HepG2 (cell line): ENCODE results near the gene RGS19. TPM values are rescaled to one million over a fixed set of nuclear protein-coding genes. Genes with fewer than 3 reads are reported as not detected.

ENCODE experiments used
- FOXP1 ChIP-seq, 2 experiments: fragments of 450-650 bp in 1 of 2; IDR thresholded peaks; 2 replicates each; pipeline ENCODE4 v1.6.1; 2017 to 2018; ENCODE audit warnings: antibody characterized with exemption in 1 of 2
- GLI4 ChIP-seq: sonication (generic); formaldehyde crosslinking; IDR thresholded peaks from 2 replicates; pipeline ENCODE4 v1.5.1; 2020; ENCODE audit warnings: missing genetic modification reagents, mild to moderate bottlenecking, moderate library complexity, borderline replicate concordance
- HHEX ChIP-seq: IDR thresholded peaks from 2 replicates; pipeline ENCODE4 v1.6.1; 2016; ENCODE audit warnings: control low read depth
- HNRNPH1 ChIP-seq: fragments of 200-400 bp; formaldehyde crosslinking; optimal IDR thresholded peaks from 2 replicates; pipeline ENCODE3; 2017; ENCODE audit warnings: mild to moderate bottlenecking, low read depth, low read length
- MXI1 ChIP-seq: IDR thresholded peaks from 3 replicates; pipeline ENCODE4 v1.6.1; 2012; ENCODE audit warnings: low read depth, low read length, inconsistent platforms, borderline replicate concordance
- NFRKB ChIP-seq: fragments of 450-650 bp; IDR thresholded peaks from 2 replicates; pipeline ENCODE4 v1.6.1; 2017
- SALL1 ChIP-seq: sonication (generic); formaldehyde crosslinking; IDR thresholded peaks from 2 replicates; pipeline ENCODE4 v1.8.0; 2022; ENCODE audit warnings: mild to moderate bottlenecking, missing genetic modification reagents
- SRSF4 ChIP-seq: fragments of 200-400 bp; formaldehyde crosslinking; IDR thresholded peaks from one replicate; pipeline ENCODE4 v1.6.1; 2018; ENCODE audit warnings: mild to moderate bottlenecking, low read depth, low read length, moderate library complexity; ENCODE audit not compliant: poor library complexity, severe bottlenecking
- TBX3 ChIP-seq: fragments of 450-650 bp; IDR thresholded peaks from 2 replicates; pipeline ENCODE4 v1.6.1; 2017; ENCODE audit warnings: antibody characterized with exemption, mild to moderate bottlenecking, inconsistent platforms, borderline replicate concordance
- TSC22D2 ChIP-seq: sonication (generic); formaldehyde crosslinking; IDR thresholded peaks from 2 replicates; pipeline ENCODE4 v1.5.1; 2020; ENCODE audit warnings: missing genetic modification reagents, mild to moderate bottlenecking, borderline replicate concordance
- ZBTB8A ChIP-seq: sonication (generic); formaldehyde crosslinking; IDR thresholded peaks from 2 replicates; pipeline ENCODE4 v1.4.0; 2020; ENCODE audit warnings: mild to moderate bottlenecking, low read depth, missing genetic modification reagents, borderline replicate concordance
- ZFY ChIP-seq: sonication (generic); formaldehyde crosslinking; IDR thresholded peaks from 2 replicates; pipeline ENCODE4 v1.4.0; 2020; ENCODE audit warnings: missing genetic modification reagents
- ZFYVE20 ChIP-seq: sonication (generic); formaldehyde crosslinking; IDR thresholded peaks from 2 replicates; pipeline ENCODE4 v1.8.0; 2023; ENCODE audit warnings: low read depth, mild to moderate bottlenecking, moderate library complexity, missing genetic modification reagents, borderline replicate concordance
- polyA plus RNA-seq, 8 experiments: library from polyadenylated mRNA; depleted of rRNA in 3 of 8; stranded (reverse) in 7 of 8; unstranded in 1 of 8; fragments of >200 nt; fragmentation: Illumina TruSeq in 4 of 8; extraction: Trizol in 4 of 8; gene quantifications; 2 replicates each; pipeline versions ENCODE4 v1.2.1 to v1.2.3, GENCODE V29; 2011 to 2016; ENCODE audit warnings: low read depth in 4 of 8, missing spikeins in 1 of 8, mixed read lengths in 1 of 8; ENCODE audit not compliant: insufficient read depth in 1 of 8
- total RNA-seq, 5 experiments: library from RNA; depleted of rRNA; stranded (reverse); fragments of >200 nt; fragmentation: Illumina TruSeq; extraction: Trizol; gene quantifications; 2 replicates each; pipeline ENCODE4 v1.2.3, GENCODE V29; 2016; ENCODE audit warnings: low read depth in 1 of 5
- TF ChIP-seq, protein P1 (sequence below): sonication (generic); formaldehyde crosslinking; IDR thresholded peaks from 2 replicates; pipeline ENCODE4 v1.4.0; 2020; ENCODE audit warnings: missing genetic modification reagents
- TF ChIP-seq, protein P2 (sequence below): sonication (generic); formaldehyde crosslinking; IDR thresholded peaks from 2 replicates; pipeline ENCODE4 v1.8.1; 2023; ENCODE audit warnings: mild to moderate bottlenecking, missing genetic modification reagents, borderline replicate concordance
- TF ChIP-seq, protein P3 (sequence below): sonication (generic); formaldehyde crosslinking; conservative IDR thresholded peaks from 2 replicates; pipeline ENCODE4 v1.5.0; 2020; ENCODE audit warnings: missing genetic modification reagents
- TF ChIP-seq, protein P4 (sequence below): sonication (generic); formaldehyde crosslinking; conservative IDR thresholded peaks from 2 replicates; pipeline ENCODE4 v1.8.1; 2023; ENCODE audit warnings: missing genetic modification reagents
- TF ChIP-seq, protein P5 (sequence below): sonication (generic); formaldehyde crosslinking; IDR thresholded peaks from 2 replicates; pipeline ENCODE4 v1.4.0; 2020; ENCODE audit warnings: mild to moderate bottlenecking, missing genetic modification reagents

RGS19 gene
- total and polyA plus RNA-seq, 2 of the 13 experiments (the other 11 are each of a cell fraction or from before 2014, with no cell fraction given): 10.7 to 11.9 TPM

DNA sequence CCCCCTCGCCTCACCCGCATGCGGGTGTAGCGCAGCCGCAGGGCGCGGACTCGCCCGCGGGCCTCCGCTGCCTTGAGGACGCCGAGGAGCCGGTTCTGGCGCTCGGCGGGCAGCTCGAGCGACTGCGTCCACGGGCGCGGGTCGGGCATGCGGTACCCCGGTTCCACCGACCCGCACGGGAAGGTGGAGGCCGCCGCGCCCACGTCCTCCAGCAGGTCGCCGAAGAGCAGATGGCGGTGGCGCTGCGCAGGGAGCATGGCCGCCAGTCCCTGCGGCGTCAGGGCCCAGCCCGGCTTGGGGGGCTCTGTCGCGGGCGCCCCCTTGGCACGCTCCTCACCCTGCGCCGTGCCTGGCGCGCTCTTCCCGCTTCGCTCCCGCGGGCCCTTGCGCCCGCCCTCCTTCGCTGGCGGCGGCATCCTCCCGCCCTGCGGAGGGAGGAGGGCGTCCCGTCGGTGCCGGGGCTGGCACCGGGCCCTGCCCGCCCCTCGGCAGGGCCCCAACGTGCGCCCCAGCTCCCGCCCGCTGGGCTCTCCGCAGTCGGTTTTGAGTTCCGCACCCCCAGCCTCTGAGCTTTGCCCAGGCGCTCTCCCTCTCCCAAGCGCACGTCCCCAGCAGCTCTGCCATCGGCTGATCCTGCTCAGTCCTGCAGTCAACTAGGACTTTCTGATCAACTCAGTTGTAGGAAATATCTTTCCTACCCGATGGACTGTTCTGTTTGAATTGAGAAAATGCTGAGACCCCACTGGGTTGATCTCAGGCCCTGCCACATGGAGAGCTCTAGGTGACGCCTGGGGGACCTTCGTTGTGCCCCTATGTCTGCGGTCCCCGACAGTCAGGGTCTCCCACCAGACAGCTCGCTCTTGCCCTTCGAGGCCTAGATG, 4.7 kb upstream of the RGS19 start, which contains the start of gene LKAAEAR1 (continued):
- TF ChIP-seq, protein P1, sequence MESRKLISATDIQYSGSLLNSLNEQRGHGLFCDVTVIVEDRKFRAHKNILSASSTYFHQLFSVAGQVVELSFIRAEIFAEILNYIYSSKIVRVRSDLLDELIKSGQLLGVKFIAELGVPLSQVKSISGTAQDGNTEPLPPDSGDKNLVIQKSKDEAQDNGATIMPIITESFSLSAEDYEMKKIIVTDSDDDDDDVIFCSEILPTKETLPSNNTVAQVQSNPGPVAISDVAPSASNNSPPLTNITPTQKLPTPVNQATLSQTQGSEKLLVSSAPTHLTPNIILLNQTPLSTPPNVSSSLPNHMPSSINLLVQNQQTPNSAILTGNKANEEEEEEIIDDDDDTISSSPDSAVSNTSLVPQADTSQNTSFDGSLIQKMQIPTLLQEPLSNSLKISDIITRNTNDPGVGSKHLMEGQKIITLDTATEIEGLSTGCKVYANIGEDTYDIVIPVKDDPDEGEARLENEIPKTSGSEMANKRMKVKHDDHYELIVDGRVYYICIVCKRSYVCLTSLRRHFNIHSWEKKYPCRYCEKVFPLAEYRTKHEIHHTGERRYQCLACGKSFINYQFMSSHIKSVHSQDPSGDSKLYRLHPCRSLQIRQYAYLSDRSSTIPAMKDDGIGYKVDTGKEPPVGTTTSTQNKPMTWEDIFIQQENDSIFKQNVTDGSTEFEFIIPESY: no peak
- TF ChIP-seq TBX3 (no peak), ZFYVE20 (CRISPR knock-in tag) (0 out of 2 replicates have a peak, but pooled peaks have one; percentile 60), HHEX (no peak), NFRKB (no peak), MXI1 (no peak), SALL1 (peak; percentile 7), TSC22D2 (CRISPR knock-in tag) (0 out of 2 replicates have a peak, but pooled peaks have one; percentile 50), GLI4 (no peak), HNRNPH1 (no peak), FOXP1 (IDR thresholded peaks at IDR 0.05) (no peak), FOXP1 (CRISPR knock-in tag; IDR thresholded peaks at IDR 0.05) (no peak), SRSF4 (no peak), ZFY (0 out of 2 replicates have a peak, but pooled peaks have one; percentile 12), ZBTB8A (CRISPR knock-in tag) (no peak)
- TF ChIP-seq, protein P2, sequence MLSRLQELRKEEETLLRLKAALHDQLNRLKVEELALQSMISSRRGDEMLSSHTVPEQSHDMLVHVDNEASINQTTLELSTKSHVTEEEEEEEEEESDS (CRISPR knock-in tag): no peak
- TF ChIP-seq, protein P3, sequence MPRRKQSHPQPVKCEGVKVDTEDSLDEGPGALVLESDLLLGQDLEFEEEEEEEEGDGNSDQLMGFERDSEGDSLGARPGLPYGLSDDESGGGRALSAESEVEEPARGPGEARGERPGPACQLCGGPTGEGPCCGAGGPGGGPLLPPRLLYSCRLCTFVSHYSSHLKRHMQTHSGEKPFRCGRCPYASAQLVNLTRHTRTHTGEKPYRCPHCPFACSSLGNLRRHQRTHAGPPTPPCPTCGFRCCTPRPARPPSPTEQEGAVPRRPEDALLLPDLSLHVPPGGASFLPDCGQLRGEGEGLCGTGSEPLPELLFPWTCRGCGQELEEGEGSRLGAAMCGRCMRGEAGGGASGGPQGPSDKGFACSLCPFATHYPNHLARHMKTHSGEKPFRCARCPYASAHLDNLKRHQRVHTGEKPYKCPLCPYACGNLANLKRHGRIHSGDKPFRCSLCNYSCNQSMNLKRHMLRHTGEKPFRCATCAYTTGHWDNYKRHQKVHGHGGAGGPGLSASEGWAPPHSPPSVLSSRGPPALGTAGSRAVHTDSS (CRISPR knock-in tag): no peak
- TF ChIP-seq, protein P4, sequence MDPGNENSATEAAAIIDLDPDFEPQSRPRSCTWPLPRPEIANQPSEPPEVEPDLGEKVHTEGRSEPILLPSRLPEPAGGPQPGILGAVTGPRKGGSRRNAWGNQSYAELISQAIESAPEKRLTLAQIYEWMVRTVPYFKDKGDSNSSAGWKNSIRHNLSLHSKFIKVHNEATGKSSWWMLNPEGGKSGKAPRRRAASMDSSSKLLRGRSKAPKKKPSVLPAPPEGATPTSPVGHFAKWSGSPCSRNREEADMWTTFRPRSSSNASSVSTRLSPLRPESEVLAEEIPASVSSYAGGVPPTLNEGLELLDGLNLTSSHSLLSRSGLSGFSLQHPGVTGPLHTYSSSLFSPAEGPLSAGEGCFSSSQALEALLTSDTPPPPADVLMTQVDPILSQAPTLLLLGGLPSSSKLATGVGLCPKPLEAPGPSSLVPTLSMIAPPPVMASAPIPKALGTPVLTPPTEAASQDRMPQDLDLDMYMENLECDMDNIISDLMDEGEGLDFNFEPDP (CRISPR knock-in tag): peak; percentile 88; the same call in 1 of the 2 replicates
- TF ChIP-seq, protein P5, sequence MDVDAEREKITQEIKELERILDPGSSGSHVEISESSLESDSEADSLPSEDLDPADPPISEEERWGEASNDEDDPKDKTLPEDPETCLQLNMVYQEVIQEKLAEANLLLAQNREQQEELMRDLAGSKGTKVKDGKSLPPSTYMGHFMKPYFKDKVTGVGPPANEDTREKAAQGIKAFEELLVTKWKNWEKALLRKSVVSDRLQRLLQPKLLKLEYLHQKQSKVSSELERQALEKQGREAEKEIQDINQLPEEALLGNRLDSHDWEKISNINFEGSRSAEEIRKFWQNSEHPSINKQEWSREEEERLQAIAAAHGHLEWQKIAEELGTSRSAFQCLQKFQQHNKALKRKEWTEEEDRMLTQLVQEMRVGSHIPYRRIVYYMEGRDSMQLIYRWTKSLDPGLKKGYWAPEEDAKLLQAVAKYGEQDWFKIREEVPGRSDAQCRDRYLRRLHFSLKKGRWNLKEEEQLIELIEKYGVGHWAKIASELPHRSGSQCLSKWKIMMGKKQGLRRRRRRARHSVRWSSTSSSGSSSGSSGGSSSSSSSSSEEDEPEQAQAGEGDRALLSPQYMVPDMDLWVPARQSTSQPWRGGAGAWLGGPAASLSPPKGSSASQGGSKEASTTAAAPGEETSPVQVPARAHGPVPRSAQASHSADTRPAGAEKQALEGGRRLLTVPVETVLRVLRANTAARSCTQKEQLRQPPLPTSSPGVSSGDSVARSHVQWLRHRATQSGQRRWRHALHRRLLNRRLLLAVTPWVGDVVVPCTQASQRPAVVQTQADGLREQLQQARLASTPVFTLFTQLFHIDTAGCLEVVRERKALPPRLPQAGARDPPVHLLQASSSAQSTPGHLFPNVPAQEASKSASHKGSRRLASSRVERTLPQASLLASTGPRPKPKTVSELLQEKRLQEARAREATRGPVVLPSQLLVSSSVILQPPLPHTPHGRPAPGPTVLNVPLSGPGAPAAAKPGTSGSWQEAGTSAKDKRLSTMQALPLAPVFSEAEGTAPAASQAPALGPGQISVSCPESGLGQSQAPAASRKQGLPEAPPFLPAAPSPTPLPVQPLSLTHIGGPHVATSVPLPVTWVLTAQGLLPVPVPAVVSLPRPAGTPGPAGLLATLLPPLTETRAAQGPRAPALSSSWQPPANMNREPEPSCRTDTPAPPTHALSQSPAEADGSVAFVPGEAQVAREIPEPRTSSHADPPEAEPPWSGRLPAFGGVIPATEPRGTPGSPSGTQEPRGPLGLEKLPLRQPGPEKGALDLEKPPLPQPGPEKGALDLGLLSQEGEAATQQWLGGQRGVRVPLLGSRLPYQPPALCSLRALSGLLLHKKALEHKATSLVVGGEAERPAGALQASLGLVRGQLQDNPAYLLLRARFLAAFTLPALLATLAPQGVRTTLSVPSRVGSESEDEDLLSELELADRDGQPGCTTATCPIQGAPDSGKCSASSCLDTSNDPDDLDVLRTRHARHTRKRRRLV: no peak
